WI38 (cell line): ENCODE results near the gene SLC4A5.

Experiments used
- H3K4me3 ChIP-seq: 2 replicates; pipeline ENCODE4 v1.5.1; 2011; ENCODE audit warnings: low read depth, mild to moderate bottlenecking, control low read depth, low read length
- CTCF ChIP-seq: IDR thresholded peaks from 2 replicates; pipeline ENCODE4 v1.5.1; 2012; ENCODE audit warnings: low read depth, mild to moderate bottlenecking, control low read depth, low read length

SLC4A5 gene, protein sequence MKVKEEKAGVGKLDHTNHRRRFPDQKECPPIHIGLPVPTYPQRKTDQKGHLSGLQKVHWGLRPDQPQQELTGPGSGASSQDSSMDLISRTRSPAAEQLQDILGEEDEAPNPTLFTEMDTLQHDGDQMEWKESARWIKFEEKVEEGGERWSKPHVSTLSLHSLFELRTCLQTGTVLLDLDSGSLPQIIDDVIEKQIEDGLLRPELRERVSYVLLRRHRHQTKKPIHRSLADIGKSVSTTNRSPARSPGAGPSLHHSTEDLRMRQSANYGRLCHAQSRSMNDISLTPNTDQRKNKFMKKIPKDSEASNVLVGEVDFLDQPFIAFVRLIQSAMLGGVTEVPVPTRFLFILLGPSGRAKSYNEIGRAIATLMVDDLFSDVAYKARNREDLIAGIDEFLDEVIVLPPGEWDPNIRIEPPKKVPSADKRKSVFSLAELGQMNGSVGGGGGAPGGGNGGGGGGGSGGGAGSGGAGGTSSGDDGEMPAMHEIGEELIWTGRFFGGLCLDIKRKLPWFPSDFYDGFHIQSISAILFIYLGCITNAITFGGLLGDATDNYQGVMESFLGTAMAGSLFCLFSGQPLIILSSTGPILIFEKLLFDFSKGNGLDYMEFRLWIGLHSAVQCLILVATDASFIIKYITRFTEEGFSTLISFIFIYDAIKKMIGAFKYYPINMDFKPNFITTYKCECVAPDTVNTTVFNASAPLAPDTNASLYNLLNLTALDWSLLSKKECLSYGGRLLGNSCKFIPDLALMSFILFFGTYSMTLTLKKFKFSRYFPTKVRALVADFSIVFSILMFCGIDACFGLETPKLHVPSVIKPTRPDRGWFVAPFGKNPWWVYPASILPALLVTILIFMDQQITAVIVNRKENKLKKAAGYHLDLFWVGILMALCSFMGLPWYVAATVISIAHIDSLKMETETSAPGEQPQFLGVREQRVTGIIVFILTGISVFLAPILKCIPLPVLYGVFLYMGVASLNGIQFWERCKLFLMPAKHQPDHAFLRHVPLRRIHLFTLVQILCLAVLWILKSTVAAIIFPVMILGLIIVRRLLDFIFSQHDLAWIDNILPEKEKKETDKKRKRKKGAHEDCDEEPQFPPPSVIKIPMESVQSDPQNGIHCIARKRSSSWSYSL

DNA sequence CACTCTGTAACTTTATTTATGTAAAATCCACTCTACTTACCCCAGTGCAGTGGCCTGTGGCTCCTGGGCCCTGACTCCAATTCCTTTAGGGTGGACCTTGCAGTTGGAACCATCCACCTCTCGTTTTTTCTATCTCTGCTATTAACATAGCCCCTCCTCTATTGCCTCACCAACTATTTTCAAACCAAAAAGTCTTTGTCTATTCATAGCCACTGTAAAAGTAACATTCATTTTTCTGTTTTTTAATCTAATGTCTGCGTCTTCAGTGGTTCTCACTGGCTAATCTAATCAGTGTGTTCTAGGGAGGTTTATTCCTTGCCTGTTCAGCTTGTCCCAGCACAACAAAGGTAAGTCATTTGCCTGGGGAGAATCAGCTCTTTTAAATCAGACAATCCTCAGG, at the start of gene SLC4A5:
SLC4A5 (minus strand) TSS at position 101 of the 400 bp plus-strand sequence. CDS start 28,393 bp downstream, outside the sequence.
- no peak for TF ChIP-seq CTCF
- no peak within 1 kb of the TSS for H3K4me3 ChIP-seq

DNA sequence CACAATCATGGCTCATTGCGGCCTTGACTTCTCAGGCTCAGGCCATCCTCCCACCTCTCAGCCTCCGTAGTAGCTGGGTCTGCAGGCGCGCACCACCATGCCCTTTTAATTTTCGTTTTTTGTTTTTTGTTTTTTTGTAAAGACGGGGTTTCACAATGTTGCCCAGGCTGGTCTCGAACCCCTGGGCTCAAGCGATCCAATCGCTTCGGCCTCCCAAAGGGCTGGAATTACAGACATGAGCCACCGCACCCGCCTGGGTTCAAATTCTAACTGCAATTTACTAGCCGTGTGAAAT, 49.2 kb upstream of the SLC4A5 start:
- no peak overlapping the region for H3K4me3 ChIP-seq
- TF ChIP-seq CTCF: no peak

DNA sequence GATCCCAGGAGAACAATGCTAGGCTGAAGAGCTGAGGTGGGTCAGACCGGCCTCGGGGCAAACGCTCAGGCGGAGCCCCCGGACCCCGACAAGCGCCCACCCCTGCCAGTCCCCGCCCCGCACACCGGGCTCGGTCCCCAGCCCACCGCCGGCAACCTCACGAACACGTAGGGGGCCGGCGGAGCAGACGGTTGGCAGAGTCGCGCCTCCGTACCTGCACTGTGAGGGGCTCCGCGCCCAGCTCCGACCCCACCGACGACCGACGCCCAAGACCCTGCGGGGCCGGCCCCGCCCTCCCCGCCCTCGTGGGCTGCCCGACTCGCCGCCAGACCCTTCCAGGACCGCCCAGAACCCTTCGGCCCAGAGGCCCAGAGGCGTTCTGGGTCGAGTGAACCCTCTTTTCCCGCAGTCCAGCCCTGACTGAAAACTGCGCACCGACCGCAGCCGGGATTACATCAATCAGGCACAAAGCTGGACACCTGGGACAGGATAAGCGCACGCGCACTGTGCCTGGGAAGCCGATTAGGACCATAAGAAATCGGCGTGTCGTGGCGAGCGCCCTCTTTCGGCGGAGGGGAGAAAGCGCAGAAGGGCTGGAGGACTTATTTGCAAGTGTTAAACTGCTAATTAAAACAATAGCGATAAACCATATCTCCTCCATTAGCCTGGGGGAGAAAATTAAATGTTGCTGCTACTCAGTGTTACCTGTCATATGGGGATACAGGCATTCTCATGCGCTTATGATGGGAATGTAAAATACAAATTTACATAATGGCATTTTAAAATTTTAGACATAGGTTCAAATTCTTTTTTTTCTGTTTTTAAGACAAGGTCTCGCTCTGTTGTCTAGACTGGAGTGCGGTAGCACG, 48.6 kb upstream of the SLC4A5 start:
- peak overlapping the region; percentile 95 for H3K4me3 ChIP-seq
- peak; percentile 94 for TF ChIP-seq CTCF

DNA sequence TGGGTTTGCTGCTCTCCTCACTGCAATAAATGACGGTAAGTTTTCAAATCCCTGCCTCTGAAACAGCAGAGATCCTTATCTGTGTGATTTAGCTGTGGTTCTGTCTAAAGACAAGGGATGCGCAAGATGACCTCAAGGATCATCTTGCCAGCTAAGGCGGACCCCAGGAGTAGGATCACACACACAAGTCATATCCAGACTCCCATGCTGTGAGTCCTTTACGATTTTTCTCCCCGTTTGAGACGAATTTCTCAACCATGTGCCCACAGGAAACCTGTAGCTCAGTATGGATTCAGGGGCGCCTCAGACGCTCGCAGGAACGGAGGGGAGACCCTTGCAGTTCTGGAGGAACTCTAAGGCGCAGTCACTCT, 48.0 kb upstream of the SLC4A5 start:
- TF ChIP-seq CTCF: no peak
- peak overlapping the region; percentile 95 for H3K4me3 ChIP-seq

DNA sequence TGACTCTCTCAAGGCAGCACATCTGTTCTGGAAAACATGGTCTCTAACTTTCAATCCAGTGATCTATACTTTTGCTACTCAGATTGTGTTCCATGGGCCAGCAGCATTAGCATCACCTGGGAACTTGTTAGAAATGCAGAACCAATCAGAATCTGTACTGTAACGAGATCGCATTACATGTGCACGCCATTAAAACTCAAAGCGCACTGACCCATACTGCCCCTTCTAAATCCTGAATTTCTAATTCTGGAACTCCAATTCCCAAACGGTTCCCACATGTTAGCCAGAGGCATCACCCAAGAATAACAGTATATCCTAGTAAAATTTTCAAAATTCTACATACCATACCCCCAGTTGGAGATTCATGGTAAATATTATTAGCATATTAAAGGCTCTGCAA, 47.4 kb upstream of the SLC4A5 start:
- no peak for TF ChIP-seq CTCF
- peak overlapping the region; percentile 95 for H3K4me3 ChIP-seq

DNA sequence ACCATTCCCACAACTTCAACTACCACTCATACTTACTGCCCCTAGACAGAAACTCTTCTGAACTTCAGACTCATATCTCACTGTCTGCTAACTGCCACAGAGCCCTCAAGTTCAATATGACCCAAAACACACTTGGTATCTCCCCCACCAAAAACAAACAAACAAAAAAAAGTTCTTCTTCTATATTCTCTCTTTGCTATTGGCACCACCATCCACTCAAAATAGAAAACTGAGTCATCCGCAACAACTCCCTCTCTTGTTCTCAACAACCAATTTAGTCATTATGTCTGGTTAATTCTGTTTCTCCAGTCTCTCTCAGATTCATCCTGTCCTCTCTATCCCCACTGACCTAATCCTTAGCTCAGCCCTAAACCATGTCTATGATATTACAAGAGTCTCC, 44.1 kb upstream of the SLC4A5 start:
- no peak for TF ChIP-seq CTCF
- no peak overlapping the region for H3K4me3 ChIP-seq
